GM10266 (cell line): Measurements from ENCODE around the gene ISCA1.
A peak's percentile ranks its signal among the peaks of the same experiment; 100 is the strongest.

ENCODE experiments used
- DNase-seq: peaks from one replicate; pipeline ENCODE4 v3.0.0; 2012; ENCODE audit errors: extremely low spot score
- CTCF ChIP-seq: IDR thresholded peaks from 2 replicates; pipeline ENCODE4 v1.5.1; 2012; ENCODE audit warnings: mild to moderate bottlenecking, low read depth; ENCODE audit not compliant: control insufficient read depth, insufficient read depth; ENCODE audit errors: missing control alignments

Gene ISCA1

GRCh38 chr9:86282077-86282978, at the start of gene ISCA1:
Gene ISCA1, minus strand, starts transcription at chr9:86282538. Its CDS starts 80 bp downstream, at chr9:86282458.
- peak; percentile 90 for DNase-seq
- no peak for TF ChIP-seq CTCF

- DNase-seq, result no peak
- TF ChIP-seq CTCF, result no peak
Observed at GRCh38 chr9:86330186-86330585, 47.8 kb upstream of the ISCA1 start.

GRCh38 chr9:86329649-86330048, 47.3 kb upstream of the ISCA1 start:
- no peak for DNase-seq
- no peak for TF ChIP-seq CTCF

DNA sequence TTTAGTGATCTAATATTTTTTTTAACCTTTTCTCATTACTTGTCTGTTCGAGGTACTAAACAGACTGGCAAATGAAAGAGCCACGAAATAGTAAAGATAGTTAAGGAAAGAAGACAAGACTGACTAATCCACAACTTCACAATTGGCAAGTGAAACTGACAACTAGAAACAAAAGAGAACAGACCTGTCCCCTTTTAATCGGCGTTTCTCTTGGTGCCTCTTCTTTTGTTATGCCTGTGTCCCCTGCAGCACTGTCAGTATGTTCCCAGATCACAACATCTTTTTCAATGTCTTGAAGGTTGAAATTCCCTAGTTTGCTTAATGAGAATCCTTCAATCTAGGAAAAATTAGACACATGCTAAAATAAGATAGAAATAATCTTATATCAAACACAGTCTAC, 45.8 kb upstream of the ISCA1 start:
- TF ChIP-seq CTCF, result no peak
- no peak for DNase-seq

DNA sequence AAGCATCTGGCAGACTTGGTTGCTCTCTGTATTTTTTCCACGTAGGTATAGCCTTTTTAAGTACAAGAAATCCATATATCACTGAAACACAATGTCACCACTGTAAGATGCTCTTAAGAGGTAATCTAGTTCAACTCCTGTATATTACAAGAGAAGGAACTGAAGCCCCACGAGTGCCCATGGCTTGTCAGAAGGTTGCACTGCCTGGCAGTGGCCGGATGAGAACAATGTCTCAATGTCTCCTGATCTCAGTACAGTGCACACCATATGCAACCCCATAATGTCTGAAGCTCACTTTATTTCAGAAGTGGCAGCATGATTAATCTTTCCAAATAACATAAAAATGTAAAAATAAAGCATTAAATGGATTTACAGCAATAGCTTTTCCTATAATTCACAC, 44.2 kb upstream of the ISCA1 start:
- no peak for DNase-seq
- no peak for TF ChIP-seq CTCF

DNA sequence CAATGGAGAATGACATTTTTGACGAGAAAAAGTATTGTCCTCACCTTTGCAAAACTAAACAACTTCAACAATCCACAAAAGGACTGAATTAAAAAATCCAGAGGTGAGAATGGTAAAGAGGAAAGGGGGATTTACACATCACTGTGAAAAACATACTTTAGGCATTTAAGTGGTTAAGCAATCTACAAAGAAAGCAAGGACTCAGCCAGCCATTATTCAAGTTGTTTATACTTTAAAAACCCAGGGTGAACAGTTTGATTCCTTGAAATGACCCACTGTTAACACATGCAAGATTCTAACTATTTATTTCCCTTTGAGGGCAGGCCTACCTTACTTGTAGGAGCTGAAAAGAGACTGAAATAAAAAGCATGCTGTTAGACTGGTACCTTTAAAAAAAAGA, 42.6 kb upstream of the ISCA1 start:
- no peak for TF ChIP-seq CTCF
- no peak for DNase-seq

DNA sequence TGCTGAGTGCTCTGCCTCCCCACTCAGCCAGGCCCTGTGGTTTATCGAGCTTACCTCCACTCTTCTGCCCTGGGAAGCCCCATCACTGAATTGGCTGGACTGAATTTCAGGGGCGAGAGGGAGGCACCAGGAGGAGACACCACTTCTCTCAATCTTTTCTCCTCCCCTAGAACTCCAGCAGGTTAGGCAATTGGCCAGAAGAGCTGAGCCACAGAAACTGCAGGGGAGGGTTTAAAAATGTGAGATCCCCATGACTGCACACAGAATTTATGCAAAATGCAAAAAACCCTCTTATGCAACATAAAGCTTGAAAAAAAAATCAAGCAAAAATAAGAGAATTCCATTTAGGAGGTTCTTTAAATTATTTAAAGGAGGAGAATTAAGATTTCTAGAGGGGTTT, 42.0 kb upstream of the ISCA1 start:
- peak; percentile 49 for DNase-seq
- no peak for TF ChIP-seq CTCF
